Testis (tissue), 2 donors: Measurements from ENCODE around the gene TMC6.

Experiments
- CTCF ChIP-seq, 3 experiments: fragments of 450-650 bp in 2 of 3; fragments of 200-600 bp in 1 of 3; sonication (generic) in 1 of 3; IDR thresholded peaks; one replicate each; pipeline ENCODE4 v1.5.1; 2016 to 2019; ENCODE audit warnings: antibody characterized with exemption in 3 of 3, mild to moderate bottlenecking in 2 of 3, moderate library complexity in 1 of 3
- POLR2A ChIP-seq: fragments of 450-650 bp; IDR thresholded peaks from one replicate; pipeline ENCODE4 v1.6.1; 2017; ENCODE audit warnings: antibody characterized with exemption, mild to moderate bottlenecking, moderate library complexity

GRCh38 chr17:78111016-78111726, 17.4 kb downstream of the TMC6 start:
- no peak for TF ChIP-seq CTCF (IDR thresholded peaks at IDR 0.05)
- no peak for TF ChIP-seq POLR2A
